Ovary (tissue), 9 donors: ENCODE results near the gene GGACT. TPM values are rescaled to one million over a fixed set of nuclear protein-coding genes. Genes with fewer than 3 reads are reported as not detected.
A peak's percentile ranks its signal among the peaks of the same experiment; 100 is the strongest.

Experiments used
- DNase-seq, 5 donors: peaks; one replicate each; pipeline ENCODE4 v3.0.0-alpha.2; 2019 to 2020
- H3K27ac ChIP-seq, 2 donors: fragments of 200-600 bp; one replicate each; pipeline versions ENCODE4 v1.5.1 to v1.8.0; 2019 to 2022
- H3K27me3 ChIP-seq: fragments of 200-600 bp; one replicate; pipeline ENCODE4 v1.8.0; 2022
- H3K36me3 ChIP-seq: fragments of 200-600 bp; sonication (generic); one replicate; pipeline ENCODE4 v1.5.1; 2019
- H3K4me1 ChIP-seq: one replicate; pipeline ENCODE4 v1.8.1; 2013; ENCODE audit warnings: mild to moderate bottlenecking, moderate library complexity; ENCODE audit not compliant: insufficient read depth
- H3K4me3 ChIP-seq: fragments of 200-600 bp; sonication (generic); one replicate; pipeline ENCODE4 v1.5.1; 2017
- H3K9me3 ChIP-seq, 2 donors: fragments of 200-600 bp in 1 of 2; sonication (generic) in 1 of 2; one replicate each; pipeline versions ENCODE4 v1.5.1 to v1.8.1; 2013 to 2019; ENCODE audit warnings: mild to moderate bottlenecking in 1 of 2, moderate library complexity in 1 of 2
- EP300 ChIP-seq: sonication (generic); formaldehyde crosslinking; IDR thresholded peaks from one replicate; pipeline ENCODE4 v1.6.1; 2017; ENCODE audit warnings: antibody characterized with exemption
- POLR2A ChIP-seq: fragments of 450-650 bp; IDR thresholded peaks from one replicate; pipeline ENCODE4 v1.6.1; 2017; ENCODE audit warnings: antibody characterized with exemption, mild to moderate bottlenecking, moderate library complexity
- WGBS, 3 donors: extraction: QIAGEN DNeasy Blood & Tissue Kit in 1 of 3; methylation state at CpG; one replicate each; pipeline versions ENCODE4 v1.1.5 to v1.1.7; 2013 to 2017; 5-methylcytosine and 5-hydroxymethylcytosine counted together
- intact Hi-C, 4 donors: fragments of 100-400 bp; cut with DNase I; formaldehyde crosslinking; loops; one replicate each; pipeline versions ENCODE4 v1.11.0 to v1.15.1; 2022 to 2023
- polyA plus RNA-seq, 2 donors: library from polyadenylated mRNA; stranded (reverse); fragments of 200-250 nt in 1 of 2; fragments of 350-450 nt in 1 of 2; fragmentation: Illumina TruSeq in 1 of 2; extraction: RNeasy Lipid Tissue Mini Kit (QIAGEN cat#74804) in 1 of 2; gene quantifications; one replicate each; pipeline ENCODE4 v1.2.3, GENCODE V29; 2013 to 2014
- total RNA-seq, 7 donors: library from RNA; depleted of rRNA in 2 of 7; stranded (reverse); fragments of >200 nt in 2 of 7; fragmentation: NEBNext Ultra II Directional in 3 of 7; extraction: Animal tissue kit (Norgen Biotek cat#: 25700) in 3 of 7; gene quantifications; one replicate each; pipeline versions ENCODE4 v1.1.0 to v1.2.4, GENCODE V29; 2016 to 2023
- TF ChIP-seq, protein P1 (sequence below), 3 donors: fragments of 450-650 bp in 2 of 3; fragments of 200-600 bp in 1 of 3; IDR thresholded peaks; one replicate each; pipeline versions ENCODE4 v1.5.1 to v1.8.0; 2016 to 2022; ENCODE audit warnings: antibody characterized with exemption in 3 of 3, mild to moderate bottlenecking in 1 of 3
- donor health status: DM: no; HTN: no; CAD: no; lungs with moderate emphysema.
- donor health status: DM: no; HTN: no; CAD: no.
- donor health status: Bipolar disorder and iron deficiency.
- donor health status: DM: yes; HTN: yes; CAD: no.
- donor health status: DM: no; HTN: no; CAD: no.
- donor health status: DM: yes; HTN: yes; CAD: no.

GGACT gene
- total and polyA plus RNA-seq, 9 donors, result 1.8 to 7.4 (median 2.7) TPM

- no peak for DNase-seq
- Histone ChIP-seq H3K4me3 (no peak overlapping the region), H3K36me3 (no peaks in the 10 kb centered on the region), H3K27me3 (no peaks in the 10 kb centered on the region), H3K9me3 (no peaks in the 10 kb centered on the region), H3K27ac (no peak overlapping the region), H3K4me1 (no peaks in the 10 kb centered on the region)
- WGBS, 3 donors, result 95 to 97% (median 96%) methylated on average over 13 of the region's 13 CpGs
- intact Hi-C loops, result loop anchor here (10.0 kb wide), 4 partner anchors 403 to 863 kb away; no protein-coding TSS in a partner anchor
- no peak for TF ChIP-seq POLR2A
- TF ChIP-seq, protein P1, sequence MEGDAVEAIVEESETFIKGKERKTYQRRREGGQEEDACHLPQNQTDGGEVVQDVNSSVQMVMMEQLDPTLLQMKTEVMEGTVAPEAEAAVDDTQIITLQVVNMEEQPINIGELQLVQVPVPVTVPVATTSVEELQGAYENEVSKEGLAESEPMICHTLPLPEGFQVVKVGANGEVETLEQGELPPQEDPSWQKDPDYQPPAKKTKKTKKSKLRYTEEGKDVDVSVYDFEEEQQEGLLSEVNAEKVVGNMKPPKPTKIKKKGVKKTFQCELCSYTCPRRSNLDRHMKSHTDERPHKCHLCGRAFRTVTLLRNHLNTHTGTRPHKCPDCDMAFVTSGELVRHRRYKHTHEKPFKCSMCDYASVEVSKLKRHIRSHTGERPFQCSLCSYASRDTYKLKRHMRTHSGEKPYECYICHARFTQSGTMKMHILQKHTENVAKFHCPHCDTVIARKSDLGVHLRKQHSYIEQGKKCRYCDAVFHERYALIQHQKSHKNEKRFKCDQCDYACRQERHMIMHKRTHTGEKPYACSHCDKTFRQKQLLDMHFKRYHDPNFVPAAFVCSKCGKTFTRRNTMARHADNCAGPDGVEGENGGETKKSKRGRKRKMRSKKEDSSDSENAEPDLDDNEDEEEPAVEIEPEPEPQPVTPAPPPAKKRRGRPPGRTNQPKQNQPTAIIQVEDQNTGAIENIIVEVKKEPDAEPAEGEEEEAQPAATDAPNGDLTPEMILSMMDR (IDR thresholded peaks at IDR 0.05), result no peak
- TF ChIP-seq EP300, result no peak
Measured at GRCh38 chr13:100517728-100518127, 70.9 kb downstream of the GGACT start.

GRCh38 chr13:100517135-100517534 is 71.5 kb downstream of the GGACT start:
- Histone ChIP-seq H3K9me3 (no peaks in the 10 kb centered on the region), H3K4me3 (no peak overlapping the region), H3K27me3 (no peaks in the 10 kb centered on the region), H3K36me3 (no peaks in the 10 kb centered on the region), H3K4me1 (no peaks in the 10 kb centered on the region), H3K27ac (no peak overlapping the region)
- intact Hi-C loops, result loop anchor here (10.0 kb wide), 4 partner anchors 402 to 862 kb away; no protein-coding TSS in a partner anchor
- no peak for DNase-seq
- no peak for TF ChIP-seq POLR2A
- TF ChIP-seq EP300, result no peak
- TF ChIP-seq, protein P1 (IDR thresholded peaks at IDR 0.05), result no peak
- 37 to 60% (median 49%) methylated on average over 9 of the region's 9 CpGs for WGBS, 3 donors

GRCh38 chr13:100515410-100515800 is 73.2 kb downstream of the GGACT start:
- 34 to 54% (median 48%) methylated on average over 20 of the region's 20 CpGs for WGBS, 3 donors
- H3K4me1 ChIP-seq, result no peaks in the 10 kb centered on the region
- no peaks in the 10 kb centered on the region for H3K27me3 ChIP-seq
- H3K36me3 ChIP-seq, result no peaks in the 10 kb centered on the region
- no peak for DNase-seq
- TF ChIP-seq POLR2A (no peak), EP300 (no peak)
- TF ChIP-seq, protein P1 (IDR thresholded peaks at IDR 0.05), result no peak
- intact Hi-C loops, result loop anchor here (10.0 kb wide), 4 partner anchors 401 to 861 kb away; no protein-coding TSS in a partner anchor
- no peak overlapping the region for H3K4me3 ChIP-seq
- H3K27ac ChIP-seq, result no peak overlapping the region
- H3K9me3 ChIP-seq, result no peaks in the 10 kb centered on the region

DNA sequence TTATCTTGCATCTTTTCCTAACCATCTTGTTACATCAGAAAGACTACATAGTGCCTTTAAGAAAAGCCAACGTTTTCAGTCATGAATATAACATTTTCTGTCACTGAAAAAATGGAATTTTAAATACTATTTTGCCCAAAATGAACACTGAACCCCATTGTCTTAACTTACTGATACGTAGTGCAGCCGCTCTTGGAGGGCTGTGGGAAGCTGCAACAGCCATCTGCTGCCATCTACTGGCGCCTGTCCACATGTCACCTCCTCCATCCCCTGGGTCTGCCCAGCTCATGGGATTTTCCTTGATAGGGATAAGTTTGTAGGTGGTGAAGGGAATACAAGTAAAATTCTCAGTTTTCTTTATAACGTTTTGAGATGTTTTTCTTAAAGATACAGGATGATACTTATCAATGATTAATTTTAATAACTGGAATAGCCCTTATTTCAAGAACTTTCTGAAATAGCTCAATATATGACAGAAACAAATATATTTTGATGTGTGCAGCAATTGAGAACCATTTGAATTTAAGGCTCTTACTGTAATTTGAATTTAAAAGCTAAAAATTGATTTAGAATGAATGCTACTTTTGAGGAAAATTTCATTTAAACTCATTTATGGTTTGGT is 73.7 kb downstream of the GGACT start:
- intact Hi-C loops, result loop anchor here (5.0 to 10.0 kb wide), 5 partner anchors 400 to 860 kb away; no protein-coding TSS in a partner anchor
- H3K27ac ChIP-seq, result no peak overlapping the region

More for the DNA sequence above, 73.7 kb downstream of the GGACT start:
- no peaks in the 10 kb centered on the region for H3K27me3 ChIP-seq
- peak; percentile 77 to 88 (median 85) for DNase-seq
- H3K4me1 ChIP-seq, result no peaks in the 10 kb centered on the region
- no peaks in the 10 kb centered on the region for H3K9me3 ChIP-seq
- no peak overlapping the region for H3K4me3 ChIP-seq
- no peaks in the 10 kb centered on the region for H3K36me3 ChIP-seq
- WGBS, 3 donors, result 0 to 1% (median 0%) methylated on average over 5 of the region's 5 CpGs
- TF ChIP-seq, protein P1 (IDR thresholded peaks at IDR 0.05), result peak; percentile 49 to 73 (median 70)
- TF ChIP-seq EP300, result no peak
